Raji (cell line): ENCODE measurements around the gene FHIT.

Experiments used
- POLR2A ChIP-seq: IDR thresholded peaks from 2 replicates; pipeline ENCODE4 v1.6.1; 2011; ENCODE audit warnings: low read depth, low read length, control low read depth; ENCODE audit not compliant: insufficient read depth

FHIT gene

GRCh38 chr3:60313231-60313798, 937.9 kb downstream of the FHIT start:
- TF ChIP-seq POLR2A: no peak

DNA sequence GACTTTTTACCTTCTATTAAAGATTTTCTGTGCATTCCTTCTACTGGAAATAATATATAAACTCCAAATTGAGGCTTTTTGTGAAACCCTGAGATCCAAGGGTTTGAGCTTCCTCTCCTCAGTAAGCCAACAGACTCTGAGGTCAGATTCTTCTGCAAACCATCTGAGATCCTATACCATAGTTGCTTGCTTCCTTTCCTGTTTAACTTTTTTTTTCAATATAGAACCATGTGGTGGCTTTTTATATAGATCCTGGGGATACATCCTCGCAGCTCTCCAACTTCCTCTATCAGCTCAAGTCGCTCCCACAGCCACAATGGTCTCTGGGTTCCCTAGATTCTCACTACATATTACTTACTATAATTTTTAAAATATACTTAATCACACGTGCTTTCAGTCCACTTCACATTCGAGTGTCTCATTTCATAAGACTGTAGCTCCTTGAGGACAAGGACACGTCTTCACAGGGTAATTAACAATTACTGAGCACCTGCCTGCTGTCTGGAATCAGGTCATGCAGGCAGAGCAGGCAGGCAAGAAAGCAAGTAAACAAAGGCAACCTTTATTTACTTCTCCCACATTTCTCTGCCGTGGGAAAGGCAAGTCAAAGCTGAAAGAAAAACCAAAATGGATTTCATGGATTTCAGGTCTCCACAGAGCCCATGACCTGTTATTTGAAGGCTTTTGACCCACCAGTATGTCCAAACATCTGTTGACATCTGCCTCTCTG, 941.5 kb downstream of the FHIT start:
- TF ChIP-seq POLR2A: no peak

DNA sequence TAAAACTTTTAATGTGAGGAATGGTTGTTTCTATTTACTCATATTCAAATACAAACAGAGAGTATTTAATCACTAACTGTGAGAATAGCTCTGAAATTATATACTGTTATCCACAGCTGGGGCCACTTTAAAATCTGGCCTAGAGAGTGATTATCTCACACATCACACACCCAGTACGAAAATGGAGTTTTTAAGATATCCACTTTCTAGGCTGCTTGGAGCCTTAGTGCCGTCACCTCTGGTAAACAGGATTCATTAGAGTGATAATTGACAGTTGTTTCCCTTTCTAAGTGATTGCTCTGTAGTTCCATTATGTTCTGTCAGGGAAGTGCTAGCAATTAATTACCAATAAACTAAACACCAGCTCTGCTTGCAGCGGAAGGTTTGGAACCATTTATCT, 942.4 kb downstream of the FHIT start:
- no peak for TF ChIP-seq POLR2A

DNA sequence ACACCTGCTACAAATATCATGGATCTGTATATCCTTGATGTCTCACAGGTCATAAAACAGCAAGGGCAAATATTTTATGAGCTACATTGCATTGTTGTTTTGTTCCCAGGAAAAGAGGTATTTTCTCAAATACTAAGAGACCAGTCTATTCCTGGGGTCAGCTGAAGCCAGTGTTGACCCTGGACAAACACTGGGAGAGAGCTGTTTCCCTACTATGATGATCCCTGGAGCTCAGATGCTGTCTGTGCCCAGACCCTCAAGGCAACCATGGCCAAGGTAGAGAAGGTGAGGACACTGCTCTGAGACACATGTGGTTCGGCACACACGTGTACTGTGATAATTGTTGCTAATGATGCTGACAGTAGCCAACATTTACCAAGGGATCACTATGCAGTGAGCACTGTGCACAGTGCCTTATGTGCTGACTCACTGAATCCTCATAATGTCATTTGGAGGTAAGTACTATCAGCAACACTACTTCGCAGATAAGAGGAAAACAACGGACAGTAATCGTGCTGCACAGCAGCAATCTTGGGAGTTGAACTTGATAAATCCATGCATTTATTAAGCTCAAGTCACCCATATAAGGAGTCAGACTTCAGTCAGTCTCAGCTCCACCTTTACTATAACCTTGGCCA, 943.6 kb downstream of the FHIT start:
- no peak for TF ChIP-seq POLR2A

DNA sequence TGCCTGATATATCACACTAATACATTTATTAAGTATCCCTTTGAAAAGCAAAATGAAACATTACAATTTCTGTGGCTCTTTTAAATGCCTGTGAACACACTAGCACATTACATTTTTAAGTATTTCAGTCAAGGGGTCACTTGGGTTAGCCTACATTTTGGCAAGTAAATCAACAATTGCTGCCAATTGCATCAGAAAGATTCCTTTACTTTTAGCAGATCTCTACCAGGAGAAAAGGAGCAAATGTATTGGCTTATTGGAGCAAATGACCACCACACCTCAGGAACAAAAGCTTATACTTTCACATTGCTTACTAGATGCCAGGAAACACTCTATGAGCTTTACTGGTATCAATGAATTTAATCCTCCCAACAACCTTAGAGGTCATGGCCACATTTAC, 947.1 kb downstream of the FHIT start:
- no peak for TF ChIP-seq POLR2A

- TF ChIP-seq POLR2A: no peak
Observed at GRCh38 chr3:60303160-60303559, 948.1 kb downstream of the FHIT start.

- no peak for TF ChIP-seq POLR2A
Observed at GRCh38 chr3:60301142-60301541, 950.1 kb downstream of the FHIT start.

GRCh38 chr3:60298141-60298540, 953.1 kb downstream of the FHIT start:
- TF ChIP-seq POLR2A: no peak

- TF ChIP-seq POLR2A: no peak
Observed at GRCh38 chr3:60294181-60294580, 957.1 kb downstream of the FHIT start.

DNA sequence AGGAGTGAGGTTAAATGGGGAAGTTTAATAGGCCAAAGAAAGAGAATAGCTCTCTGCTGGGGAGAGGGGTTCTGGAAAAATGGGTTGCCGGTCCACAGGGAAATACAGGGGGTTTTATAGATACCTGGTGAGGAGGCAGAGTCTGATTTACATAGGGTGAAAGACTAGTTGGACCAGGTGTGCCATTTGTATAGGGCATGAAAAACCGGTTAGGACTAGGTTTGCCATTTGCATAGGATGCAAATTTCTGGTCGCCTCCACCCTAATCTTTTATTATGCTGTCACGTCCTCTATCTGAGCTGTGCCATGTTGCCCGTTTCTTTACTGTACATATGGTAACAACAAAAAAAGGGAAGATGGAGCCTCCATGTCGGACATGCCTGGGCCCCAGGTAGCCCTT, 960.1 kb downstream of the FHIT start:
- no peak for TF ChIP-seq POLR2A

DNA sequence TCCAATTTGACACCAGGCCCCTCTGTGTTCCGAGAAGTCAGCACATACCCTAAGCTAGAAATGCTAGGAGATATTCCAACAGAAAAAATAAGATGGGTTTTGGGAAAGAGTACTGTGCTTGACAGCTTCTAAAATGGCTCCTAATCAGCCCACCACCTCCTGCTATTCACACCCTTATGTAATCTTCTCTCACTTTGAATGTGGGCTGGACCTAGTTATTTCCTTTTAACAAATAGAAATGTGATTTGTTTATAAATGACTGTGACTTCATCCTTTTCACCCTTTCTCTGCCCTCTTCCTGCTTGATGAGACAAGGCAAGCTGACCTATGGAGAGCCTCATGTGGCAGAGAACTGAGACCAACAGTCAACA, 961.1 kb downstream of the FHIT start:
- no peak for TF ChIP-seq POLR2A

GRCh38 chr3:60289341-60290121, 961.7 kb downstream of the FHIT start:
- TF ChIP-seq POLR2A: no peak

GRCh38 chr3:60282866-60283265, 968.4 kb downstream of the FHIT start:
- no peak for TF ChIP-seq POLR2A

DNA sequence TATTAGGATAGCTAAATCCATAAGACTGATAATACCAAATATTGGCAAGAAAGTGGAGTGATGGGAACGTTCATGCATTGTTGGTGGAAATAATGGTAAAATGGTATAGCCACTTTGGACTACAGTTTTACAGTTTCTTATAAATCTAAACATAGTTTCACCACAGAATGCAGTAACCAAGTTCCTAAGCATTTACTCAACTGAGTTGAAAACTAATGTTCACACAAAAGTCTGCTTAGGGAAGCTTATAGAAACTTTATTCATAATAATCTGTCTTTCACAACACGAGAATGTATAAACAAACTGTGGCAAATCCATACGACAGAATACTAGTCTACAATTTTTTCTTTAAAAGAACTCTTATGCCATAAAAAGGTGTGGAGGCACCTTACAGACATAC, 969.3 kb downstream of the FHIT start:
- no peak for TF ChIP-seq POLR2A

DNA sequence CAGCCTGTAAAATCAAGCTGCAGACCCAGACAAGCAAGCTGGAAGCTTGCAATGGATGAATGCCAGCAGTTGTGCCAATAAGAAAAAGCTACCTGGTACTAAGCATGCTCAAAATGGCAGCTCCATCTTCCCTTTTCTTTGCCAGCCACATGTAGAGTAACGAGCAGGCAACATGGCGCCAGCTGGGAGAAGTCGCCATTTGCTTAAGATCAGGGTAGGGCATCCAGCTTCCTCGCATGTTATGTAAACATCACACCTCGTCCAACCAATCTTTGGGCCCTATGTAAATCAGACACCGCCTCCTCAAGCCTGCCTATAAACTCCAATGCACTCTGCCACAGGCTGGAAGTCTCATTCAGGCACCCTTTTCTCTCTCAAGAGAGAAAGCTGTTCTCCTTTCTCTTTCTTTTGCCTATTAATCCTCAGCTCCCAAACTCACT, 973.9 kb downstream of the FHIT start:
- no peak for TF ChIP-seq POLR2A

- no peak for TF ChIP-seq POLR2A
Observed at GRCh38 chr3:60276615-60277014, 974.6 kb downstream of the FHIT start.
